HG03469 (cell line): ENCODE measurements around the gene GBP6.
"Not testable (repeated sequence)": the region's sequence is repeated elsewhere in the genome, so short reads cannot be mapped to it uniquely, and the experiment has no call there.

Experiments used
- ATAC-seq: cut with Tn5 transposase; IDR thresholded peaks from one replicate; pipeline ENCODE4 v1.9.1; 2021; ENCODE audit warnings: mild to moderate bottlenecking, moderate library complexity, moderate number of reproducible peaks; ENCODE audit not compliant: unreplicated experiment

The GBP6 gene

DNA sequence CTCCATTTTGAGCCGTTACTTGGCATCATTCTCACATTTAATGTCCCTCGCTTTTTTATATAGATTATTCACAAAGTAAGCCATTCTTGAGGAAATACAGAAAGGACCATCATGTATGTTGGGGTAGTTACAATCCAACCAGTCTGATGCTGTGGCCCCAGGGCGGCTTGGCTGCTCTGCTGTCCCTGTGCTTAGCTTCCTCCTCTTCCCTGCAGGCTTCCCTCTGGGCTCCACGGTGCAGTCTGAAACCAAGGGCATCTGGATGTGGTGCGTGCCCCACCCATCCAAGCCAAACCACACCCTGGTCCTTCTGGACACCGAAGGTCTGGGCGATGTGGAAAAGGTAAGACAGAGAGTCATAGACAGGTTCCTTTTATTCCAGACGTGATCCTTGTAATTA, 5.5 kb downstream of the GBP6 start:
- ATAC-seq = no peak

DNA sequence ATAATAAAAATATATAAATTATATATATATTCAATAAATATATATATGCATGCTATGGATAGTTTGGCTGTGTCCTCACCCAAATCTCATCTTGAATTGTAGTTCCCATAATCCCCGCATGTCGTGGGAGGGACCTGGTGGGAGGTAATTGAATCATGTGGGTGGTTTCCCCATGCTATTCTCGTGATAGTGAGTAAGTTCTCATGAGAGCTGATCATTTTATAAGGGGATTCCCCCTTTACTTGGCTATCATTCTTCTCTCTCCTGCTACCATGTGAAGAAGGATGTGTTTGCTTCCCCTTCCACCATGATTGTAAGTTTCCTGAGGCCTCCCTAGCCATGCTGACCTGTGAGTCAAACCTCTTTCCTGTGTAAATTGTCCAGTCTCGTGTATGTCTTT, 10.0 kb downstream of the GBP6 start:
- not testable (repeated sequence) for ATAC-seq

DNA sequence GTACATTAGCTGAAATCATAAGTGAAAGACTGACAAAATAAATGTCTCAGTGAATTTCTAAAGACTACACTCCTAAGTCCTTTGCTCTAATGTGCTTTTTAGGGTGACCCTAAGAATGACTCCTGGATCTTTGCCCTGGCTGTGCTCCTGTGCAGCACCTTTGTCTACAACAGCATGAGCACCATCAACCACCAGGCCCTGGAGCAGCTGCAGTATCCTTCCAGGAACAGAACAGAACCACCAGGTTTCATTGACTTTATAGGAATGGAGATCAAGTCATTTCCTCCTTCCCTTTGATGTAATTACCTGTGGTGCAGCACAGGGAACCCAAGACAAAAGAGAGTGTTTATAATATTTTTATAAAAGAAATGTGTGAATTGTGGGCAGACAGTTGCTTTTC, 14.1 kb downstream of the GBP6 start:
- no peak for ATAC-seq

DNA sequence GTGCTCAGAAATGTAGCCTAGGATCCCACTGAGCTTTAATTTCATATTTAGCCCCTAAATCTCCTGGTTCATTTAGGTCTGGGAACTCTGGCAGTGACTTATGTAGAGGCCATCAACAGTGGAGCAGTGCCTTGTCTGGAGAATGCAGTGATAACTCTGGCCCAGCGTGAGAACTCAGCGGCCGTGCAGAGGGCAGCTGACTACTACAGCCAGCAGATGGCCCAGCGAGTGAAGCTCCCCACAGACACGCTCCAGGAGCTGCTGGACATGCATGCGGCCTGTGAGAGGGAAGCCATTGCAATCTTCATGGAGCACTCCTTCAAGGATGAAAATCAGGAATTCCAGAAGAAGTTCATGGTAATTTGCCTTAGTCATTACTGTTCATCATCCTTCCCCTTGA, 17.8 kb downstream of the GBP6 start:
- no peak for ATAC-seq

DNA sequence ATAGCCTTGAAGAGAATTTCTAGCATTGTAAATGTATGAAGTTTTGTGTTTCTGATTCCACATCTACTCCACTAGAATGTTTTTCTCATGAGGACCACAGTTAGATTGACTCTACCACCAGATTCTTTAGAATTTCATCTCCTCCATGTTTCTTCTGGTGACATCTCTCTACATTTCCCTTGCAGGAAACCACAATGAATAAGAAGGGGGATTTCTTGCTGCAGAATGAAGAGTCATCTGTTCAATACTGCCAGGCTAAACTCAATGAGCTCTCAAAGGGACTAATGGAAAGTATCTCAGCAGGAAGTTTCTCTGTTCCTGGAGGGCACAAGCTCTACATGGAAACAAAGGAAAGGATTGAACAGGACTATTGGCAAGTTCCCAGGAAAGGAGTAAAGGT, 18.6 kb downstream of the GBP6 start:
- ATAC-seq = no peak

DNA sequence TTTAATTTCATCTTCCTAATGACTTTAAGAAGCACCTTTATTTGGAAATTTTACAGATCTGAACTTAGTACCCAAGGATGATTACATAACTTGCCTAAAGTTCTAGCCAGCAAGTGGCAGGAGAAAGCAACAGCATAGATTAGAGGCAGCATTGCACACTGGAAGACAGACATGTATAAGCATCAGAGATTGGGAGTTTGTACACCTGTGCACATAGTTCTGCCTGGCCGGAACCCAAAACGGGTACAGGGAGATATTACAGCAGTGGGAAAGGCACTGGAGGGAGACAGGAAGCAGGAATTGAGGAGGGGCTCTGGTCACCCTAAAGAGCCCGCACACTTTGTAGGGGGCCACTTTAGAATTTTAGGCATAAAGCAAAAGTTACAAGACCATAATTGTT, 19.3 kb downstream of the GBP6 start:
- no peak for ATAC-seq

DNA sequence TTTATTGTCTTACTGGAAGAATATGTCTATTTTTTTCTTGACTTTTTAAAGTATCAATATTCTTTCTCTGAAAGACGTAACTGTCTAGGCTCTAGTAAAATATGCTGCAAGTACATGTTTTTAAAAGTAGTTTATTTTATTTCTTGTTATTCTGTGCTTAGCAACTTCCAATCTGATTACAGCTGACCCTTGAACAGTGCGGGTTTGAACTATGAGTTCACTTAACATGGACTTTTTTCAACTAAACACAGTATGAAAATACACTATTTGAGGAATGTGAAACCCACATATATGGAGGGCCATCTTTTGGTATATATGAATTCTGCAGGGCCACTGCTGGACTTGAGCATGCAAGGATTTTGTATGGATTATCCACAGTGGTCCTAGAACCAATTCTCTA, 26.8 kb downstream of the GBP6 start:
- ATAC-seq = no peak

DNA sequence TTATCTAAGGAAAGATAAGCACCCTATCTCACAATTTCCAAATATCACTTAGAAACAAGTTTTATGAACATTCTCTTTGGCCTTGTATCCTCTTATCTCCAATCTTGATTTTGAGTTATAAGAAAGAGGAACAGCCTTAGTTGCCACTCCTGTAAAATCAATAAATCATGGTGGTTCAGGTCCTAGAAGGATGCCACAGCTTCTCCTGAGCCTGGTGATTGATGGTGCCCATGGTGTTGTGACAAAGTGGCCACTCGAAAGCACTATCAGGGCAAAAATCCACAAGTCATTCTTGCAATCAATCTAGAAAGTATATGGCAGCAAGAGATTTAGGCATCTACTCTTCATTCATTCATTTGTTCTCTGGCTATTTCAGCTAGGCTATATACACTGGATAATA, 27.8 kb downstream of the GBP6 start:
- no peak for ATAC-seq

DNA sequence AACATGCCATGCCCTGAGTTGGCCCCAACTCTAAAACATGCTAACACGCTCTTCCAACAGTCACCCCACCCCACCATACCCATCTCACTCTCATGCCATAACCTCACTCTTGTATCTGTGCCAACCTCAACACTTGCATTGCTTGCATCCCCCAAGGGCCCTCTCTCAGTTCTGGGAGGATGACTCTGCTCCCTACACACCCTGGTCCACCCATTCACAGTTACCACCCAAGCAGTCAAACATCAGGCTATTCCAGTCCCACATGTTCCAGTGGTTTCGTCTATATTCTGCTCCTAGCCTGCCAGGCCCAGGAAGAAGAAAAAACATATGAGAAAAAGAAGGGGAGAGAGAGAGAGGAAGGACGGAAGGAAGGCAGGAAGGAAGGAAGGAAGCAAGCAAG, 31.0 kb downstream of the GBP6 start:
- ATAC-seq = no peak

DNA sequence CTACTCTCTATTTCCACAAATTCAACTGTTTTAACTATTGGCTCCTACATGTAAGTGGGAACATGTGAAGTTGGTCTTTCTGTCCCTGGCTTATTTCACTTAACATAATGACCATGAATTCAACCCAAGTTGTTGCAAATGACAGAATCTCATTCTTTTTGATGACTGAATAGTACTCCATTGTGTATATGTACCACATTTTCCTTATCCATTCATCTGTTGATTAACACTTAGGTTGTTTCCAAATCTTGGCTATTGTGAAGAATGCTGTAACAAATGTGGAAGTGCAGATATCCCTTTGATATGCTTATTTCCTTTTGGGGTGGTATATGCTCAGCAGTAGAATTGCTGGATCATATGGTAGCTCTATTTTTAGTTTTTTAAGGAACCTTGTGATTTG, 33.0 kb downstream of the GBP6 start:
- ATAC-seq = no peak

DNA sequence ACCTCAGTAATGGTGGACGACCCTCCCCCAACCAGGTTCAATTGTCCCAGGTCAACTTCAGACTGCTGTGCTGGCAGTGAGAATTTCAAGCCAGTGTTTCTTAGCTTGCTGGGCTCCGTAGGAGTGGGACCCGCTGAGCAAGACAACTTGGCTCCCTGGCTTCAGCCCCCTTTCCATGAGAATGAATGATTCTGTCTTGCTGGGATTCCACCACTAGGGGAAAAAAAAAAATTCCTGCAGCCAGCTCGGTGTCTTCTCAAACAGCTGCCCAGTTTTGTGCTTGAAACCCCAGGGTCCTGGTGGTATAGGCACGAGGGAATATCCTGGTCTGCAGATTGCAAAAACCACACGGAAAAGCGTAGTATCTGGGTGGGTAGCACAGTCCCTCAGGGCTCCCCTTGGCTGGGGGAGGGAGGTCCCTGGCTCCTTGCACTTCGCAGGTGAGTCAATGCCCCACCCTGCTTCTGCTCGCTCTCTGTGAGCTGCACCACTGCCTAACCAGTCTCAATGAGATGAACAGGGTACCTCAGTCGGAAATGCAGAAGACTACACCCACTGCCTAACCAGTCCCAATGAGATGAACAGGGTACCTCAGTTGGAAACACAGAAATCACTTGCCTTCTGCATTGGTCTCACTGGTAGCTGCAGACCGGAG, 41.5 kb downstream of the GBP6 start:
- ATAC-seq = no peak

DNA sequence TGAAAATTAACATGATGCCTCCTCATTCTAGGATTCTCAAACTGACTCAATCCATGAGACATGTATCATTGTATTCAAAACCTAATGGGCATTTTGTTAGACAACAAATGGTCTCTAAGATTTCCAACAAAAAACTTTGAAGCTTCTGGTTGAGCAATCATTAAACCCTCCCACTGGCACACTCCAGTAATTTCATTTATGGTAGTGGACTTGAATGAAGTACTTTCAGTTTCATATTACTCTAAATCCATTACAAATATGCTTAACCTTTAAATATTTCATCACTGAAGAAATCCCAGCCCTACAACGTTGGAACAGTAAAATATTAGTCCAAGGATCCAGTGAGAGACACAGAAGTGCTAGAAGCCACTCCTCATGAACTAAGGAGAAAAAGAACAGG, 43.5 kb downstream of the GBP6 start:
- ATAC-seq = no peak

DNA sequence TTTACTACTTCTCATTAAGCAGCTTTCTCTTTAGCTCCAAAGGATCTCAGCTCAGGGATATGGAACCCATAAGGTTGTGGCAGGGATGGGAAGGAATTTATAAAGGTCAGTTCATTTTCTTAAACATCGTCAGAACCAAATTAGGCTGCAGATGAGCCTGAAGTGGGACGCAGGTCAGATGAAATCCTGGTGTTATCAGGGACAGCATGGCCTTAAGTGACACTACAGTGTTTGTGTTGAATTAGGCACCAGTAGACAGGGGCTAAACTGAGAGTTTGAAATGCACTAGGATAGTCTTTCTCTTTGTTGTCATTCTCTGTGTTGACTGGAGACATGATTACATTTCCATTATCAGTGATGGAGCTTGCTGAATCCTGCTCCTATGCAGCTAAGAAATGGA, 43.9 kb downstream of the GBP6 start:
- not testable (repeated sequence) for ATAC-seq

DNA sequence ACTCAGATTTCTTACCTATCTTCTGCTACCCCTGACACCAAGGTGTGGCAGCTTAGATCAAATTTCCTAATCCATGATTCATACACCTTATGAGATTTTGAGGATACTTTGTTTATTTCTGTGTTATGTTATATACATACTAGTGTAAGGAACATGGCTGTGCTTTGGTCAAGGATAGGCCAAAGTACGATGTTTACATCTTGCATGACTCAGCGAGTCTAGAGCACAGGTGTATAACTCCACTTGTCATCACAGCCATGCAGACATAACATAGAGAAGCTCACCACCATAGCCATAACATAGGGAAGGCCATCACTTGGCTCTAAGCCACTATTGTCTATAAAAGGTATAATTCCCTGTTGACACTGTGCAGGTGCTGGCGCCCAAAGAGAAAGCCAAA, 61.2 kb downstream of the GBP6 start:
- ATAC-seq = no peak

DNA sequence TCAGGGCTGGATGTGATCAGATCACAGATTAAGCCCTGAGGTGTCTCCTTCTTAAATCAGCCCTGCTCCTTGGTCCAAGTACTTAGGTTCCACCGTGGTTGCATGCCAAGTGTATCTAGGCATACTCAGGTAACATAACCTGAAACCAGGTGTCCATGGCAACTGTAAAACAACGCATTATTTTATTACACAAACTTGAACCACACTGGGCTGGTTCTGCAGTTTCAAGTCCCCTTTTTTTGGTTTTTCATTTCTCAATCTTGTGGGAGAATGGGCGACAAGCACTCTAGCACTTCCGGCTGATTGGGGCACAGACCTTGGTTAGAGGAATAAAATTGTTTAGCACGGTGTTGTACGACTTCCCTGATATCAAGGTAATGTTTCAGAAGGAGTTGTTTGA, 65.2 kb downstream of the GBP6 start:
- ATAC-seq = no peak

DNA sequence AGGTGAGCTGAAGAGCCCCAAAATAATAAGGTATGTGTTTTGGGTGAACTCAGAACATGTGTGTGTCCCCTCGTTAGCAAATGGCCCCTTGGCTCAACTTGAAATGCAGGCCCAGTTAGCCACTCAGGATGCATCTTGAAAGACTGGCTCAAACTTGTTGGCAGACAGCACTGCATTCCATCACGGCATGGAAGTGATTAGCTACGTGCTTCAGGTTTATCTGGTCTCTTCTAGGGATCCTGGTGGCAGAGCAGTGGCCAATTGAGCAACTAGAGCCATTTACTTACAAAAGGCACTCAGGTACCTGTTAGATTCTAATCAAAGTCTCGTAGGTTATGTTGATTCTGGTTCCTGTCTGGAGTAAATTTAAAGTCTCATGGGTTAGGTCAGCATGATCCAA, 65.8 kb downstream of the GBP6 start:
- ATAC-seq = not testable (repeated sequence)

DNA sequence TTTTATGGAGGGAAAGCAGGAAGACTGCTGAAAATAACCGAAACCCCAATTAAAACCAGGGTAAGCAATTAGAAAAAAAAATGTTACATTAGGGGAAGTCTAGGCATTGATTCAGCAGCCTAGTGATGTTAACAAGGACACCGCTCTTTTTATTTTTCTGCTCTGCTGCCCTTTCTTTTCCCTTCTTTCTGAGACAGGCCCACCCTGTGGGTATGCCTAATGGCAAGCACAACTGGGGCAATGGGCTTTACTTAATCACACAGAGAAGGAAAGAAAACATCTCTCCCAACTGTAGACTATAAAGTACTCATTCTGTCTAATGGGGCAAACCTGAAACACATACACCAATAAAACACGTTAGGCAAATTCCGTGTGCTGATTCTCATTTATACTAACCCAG, 69.6 kb downstream of the GBP6 start:
- ATAC-seq = no peak

DNA sequence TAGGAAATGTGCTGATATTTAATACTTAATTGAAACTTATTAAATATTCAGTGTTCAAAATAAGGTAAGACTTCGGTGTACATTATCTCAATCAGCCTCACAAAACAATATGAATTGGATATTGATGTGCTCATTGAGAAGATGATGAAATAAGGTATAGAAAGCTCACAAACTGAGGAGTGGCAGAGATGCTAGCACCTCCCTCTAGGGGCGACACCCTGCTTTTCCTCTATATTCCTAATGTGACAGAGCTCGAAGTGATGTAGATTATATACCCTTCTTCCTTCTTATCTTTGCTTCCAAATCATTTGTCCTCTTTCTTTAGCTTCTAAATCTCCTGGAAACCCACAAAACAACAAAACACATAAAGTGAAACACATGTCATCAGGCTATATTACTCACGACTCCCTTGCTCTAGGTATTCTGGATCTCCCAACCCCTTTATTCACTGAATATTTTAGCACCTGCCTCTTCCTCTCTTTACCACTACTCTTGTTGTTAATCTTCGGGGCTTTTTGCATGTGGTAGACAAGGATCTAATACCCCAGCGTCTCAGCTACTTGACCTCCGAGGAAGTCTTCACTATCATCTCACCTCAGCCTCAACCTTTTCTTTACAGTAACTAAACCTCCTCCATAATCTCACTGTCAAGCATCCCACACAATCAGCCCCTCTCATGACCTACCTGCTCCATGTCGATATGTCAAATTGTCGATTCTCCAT, 70.4 kb downstream of the GBP6 start:
- ATAC-seq = not testable (repeated sequence)
